GM18519 (cell line): ENCODE data around the gene KIFC3.

ENCODE experiments used
- ATAC-seq: cut with Tn5 transposase; IDR thresholded peaks from one replicate; pipeline ENCODE4 v1.9.1; 2021; ENCODE audit warnings: mild to moderate bottlenecking, moderate library complexity; ENCODE audit not compliant: unreplicated experiment, low FRiP score

KIFC3 gene

DNA sequence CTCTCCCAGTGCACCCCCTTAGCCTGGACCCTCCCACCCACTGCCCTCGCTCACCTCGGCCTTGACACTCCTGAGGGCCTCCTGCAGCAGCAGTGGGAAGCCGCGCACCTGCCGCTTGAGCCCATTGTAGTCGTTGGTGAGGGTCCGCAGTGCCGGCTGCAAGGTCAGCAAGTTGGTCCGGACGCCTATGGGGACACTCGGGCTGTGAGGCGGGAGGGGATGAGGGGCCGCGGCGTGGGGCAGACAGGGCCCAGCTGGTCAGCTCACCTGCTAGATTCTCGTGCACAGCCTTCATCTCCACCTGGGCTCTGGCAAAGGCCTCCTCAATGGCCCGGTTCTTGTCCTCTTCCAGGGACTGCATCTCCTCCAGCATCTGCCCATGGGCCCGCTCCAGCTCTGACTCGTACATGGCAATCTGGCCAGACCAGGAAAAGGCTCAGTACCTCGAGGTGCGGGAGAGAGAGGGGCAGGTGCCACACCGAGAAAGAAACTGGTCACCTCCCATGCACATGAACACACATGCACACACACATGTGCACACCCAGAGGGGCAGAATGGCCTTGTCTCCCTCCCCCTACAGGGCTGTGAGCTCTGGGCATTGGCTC lies 32.6 kb downstream of the KIFC3 start:
- ATAC-seq = no peak

DNA sequence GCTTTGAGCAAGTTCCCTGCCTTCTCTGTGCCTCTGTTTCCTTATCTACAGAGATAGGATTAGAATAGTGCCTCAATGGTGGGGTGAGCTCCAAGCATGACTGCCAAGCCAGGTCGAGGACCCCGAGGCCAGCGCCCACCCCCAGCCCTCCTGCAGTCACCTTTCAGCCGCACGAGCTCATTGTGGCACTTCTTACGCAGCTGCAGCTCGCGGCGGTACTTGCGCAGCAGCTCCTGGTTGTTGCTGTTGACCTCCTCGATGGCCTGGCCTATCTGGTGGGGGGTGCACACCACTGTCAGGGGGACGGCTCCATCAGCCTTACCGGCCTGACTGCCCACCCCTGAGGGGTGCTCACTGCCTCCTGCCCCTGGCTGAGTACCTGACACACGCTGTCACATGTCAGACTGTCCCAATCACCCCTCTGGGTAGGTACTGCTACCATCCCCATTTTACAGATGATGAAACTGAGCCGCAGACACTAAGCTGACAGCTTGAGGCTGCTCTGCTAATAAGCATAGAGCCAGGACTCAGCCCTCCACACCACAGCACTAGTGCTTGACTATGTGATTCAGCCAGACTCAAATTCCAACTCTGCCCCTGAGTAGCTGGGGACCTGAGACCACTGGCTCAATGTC lies 35.5 kb downstream of the KIFC3 start:
- no peak for ATAC-seq

DNA sequence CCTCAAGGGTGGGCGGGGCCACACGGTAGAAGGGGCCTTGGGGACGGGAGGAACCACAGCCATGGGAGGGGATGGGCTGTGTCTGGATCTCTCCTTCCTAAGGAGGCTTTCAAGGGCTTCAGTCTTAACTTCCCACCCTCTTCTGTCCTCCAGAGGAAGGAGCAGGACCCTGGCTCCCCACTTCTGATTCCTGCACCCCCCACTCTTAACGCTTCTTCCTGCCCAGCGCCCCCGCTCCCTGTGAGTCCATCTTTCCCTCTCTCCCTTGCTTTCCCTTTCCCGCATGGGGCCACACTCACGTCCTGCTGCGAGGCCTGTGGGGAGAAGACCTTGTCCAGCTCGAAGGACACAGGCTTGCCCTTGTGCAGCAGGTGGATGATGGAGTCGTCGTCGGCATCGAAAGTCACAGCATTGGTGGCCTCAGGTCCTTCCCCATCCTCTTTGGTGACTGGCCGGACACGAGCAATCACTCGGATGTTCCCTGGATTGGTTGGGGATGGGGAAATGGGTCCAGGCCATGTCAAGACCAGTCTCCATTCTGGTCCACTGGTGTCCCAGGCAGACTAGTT lies 37.0 kb downstream of the KIFC3 start:
- no peak for ATAC-seq

DNA sequence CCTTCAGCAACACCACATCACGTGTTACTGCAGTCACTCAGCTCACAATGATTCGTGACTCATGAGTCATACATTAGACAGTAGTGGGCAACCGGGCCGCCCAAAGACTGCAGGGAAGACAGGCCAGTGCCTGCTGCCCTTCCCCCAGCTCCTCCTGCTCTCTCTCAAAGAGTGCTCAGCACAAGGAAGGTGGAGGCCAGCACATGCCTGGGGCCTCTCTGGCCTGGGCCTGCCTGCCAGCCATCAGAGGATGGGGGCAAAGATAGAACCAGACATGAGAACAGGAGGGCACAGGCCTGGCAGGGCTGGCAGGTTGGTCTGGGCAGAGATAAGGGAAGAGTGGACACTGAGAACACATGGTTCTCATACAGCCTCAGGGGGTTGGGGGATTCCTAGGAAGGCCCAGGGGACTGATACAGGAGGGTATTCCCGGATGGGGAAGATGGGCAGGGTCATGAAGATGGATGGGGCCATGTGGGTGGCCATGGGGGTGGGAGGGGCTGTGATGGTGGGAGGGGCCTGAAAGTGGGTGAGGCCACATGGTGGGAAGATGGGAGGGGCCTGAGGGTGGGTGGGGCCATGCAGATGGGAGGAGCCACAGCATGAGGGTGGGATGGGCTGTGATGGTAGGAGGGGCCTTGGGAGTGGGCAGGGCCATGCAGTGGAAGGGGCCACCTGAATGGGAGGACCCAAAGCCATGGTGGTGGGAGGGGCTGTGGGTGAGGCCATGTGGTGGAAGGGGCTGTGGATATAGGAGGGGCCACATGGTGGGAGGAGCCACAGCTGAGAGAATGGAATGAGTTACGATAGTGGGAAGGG lies 37.7 kb downstream of the KIFC3 start:
- ATAC-seq = no peak

DNA sequence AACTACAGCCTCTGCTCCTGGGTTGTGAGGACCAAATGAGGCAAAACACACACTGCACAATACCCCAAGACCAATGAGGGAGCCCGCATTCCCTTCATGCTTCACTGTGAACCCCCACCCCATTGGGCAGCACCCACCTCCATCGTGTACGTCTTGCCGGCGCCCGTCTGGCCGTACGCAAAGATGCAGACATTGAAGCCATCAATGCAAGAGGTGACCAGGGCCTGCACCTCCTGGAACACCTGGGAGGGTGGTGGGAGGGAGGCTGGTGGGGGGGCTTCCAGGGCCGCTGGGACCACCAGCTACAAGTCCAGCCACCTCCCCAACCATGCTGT lies 38.3 kb downstream of the KIFC3 start:
- no peak for ATAC-seq

DNA sequence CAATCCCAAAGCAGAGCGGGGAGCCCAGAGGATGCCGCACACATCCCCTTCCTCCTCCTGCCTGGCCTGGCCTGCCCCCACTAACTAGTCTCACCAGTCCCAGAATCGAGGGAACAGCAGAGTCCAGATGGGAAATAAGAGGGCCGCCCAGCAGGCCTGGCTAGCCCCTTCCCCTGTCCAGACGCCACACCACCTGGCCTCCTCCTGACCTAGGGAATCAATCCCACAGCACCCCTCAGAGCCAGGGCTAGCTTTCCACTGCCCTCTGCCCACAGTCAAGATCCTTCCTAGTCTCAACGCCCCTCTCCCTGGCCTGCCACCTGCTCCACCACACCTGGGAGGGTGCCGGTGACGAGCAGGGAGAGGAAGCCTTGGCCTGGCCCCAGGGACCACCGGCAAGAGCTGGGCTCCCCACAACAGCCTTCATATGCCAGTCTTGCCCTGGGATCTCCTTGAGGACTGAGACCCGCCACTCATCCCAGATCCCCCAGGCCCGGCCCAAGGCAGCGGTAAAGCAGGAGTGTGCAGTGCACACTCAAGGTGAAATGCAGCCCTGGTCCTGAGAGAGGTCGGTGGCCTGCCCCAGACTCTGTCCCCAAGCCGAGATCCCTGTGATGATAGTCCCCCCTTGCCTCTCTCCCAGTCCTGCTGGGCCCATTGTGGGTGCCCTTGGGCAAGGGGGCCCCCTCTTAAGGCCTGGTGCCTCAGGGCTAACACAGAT lies 38.8 kb downstream of the KIFC3 start:
- ATAC-seq = no peak

DNA sequence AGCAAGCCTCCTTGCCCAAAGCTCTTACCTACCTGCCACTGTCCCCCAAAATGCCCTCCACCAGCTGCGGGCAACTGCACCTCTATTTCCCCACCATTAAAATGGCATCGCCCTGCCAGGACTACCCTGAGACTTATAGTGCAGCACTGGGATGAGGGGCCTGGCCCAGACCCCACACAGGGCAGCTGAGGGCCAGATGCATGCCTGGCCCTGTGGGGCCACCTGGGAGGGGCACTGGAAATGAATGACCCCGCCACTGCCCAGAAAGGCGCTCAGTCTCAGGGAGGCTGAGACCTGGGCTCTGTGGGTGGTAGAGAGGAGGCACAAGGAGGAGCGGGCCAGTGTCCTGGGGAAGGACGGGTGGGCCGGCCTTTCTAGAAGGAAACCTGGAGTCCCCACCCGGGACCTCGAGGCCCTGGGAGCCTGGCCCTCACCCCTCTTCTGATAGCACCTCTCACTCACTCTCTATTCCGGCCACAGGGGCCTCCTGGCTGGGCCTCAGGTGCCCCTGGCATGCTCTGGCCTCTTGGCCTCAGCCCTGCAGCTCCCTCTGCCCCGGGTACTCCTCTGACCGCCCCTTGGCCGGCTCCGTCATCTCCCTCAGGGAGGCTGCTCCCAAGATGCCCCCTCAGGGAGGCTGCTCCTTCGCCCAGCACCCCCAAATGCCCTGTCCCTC lies 39.8 kb downstream of the KIFC3 start:
- ATAC-seq = no peak

DNA sequence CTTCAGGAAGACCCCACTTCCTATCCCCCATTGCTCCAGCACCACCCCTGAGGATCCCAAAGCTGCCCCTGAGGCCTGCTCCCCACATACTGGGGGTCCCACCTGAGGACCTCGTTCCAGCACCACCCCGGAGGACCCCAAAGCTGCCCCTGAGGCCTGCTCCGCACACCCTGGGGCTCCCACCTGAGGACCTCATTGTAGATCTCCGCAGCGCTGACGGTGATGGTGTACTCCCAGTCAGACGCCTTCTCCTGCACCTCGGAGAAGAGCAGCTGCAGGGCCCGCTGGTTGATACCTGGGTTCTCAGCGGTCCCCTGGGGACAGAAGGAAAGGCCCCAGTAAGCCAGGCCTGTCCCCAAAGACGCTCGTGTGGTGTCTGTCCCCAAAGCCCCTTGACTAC lies 40.3 kb downstream of the KIFC3 start:
- no peak for ATAC-seq

DNA sequence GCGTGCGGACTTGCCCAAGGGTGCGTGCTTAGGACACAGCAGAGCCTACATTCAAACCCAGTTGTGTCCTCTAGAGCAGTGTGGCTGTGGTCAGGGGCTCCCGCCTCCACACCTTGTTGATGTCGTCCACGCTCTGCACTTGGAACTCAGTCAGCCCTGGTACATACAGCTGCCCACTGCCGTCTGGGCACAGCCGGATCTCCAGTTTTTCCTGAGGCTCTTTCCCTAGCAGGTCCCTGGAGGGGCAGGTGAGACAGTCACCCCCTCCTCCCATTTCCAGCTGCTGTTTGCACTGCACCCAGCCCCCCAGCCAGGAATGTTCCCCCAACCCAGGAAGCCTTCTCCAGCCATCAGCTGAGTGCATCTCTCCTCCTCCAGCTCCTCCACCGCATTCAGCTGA lies 41.0 kb downstream of the KIFC3 start:
- no peak for ATAC-seq

DNA sequence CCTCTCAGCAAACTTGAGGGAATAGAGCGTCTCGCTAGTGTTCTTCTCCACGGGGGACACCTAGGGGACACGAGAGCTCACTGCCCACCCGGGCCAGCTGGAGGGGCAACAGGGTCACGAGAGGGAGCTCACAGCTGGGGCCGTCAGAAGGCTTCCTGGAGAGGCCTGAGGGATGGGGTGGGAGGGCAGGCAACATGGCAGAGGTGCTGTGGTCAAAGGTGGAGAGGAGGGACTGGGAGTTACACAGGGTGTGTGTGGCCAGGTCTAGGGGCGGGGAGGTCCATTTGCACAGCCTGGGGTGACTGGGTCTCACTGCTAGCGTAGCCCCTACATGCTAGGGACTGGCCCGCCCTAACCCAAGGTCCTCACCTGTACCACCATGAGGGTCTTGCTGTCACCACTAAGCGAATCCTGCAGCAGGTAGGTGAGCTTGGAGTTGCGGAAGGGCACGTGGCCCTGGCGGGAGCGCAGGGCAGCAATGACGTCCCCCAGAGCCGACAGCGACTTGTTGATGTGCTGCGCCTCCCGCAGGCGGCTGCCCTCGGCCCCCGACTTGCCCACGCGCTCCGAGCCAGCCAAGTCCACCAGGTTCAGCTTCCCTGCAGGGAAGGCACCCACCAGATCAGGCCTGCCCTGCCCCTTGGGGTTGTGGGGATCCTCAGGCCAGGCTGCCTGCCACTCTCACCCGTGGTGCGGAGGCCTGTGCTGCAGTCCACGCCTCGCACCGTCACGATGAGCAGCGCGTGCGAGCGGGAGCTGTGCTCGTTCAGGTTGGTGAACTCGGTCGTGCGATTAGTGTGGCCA lies 41.7 kb downstream of the KIFC3 start:
- no peak for ATAC-seq

DNA sequence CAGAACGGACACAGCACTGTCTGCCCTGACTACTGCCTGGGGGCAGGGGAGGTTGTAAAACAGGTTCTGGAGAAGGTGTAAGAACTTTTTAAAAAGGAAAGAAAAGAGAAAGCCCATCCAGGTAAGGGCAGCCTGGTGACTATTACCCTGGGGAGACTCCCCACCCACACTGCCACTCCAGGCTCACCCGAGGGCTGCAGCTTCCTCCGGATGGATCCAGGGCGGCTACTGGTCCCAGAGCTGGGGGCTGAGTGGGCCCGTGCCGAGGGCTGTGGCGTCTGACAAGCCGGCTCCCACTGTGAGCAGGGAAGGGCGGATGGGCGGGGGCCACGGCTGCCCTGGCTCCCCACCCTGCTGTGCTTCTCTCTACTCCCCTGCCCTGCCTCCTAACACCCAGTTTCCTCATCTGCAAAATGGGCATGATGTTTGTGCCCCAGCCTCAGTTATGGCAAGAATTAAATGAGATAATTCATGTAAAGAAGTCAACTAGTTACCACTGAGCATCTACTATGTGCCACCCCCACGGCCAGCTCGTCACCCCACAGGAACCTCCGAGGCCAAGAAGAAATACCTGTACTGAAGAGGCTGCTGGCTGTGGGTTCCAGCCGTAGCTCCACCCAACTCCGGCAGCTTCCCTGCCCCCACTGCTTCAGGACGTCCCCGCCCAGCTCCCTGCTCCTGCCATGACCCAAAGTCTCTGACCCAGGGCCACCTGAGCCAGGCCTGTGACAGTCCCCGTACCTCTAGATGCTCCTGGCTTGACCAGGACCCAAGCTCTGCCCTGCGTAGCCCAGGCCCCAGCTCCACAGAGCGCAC lies 42.5 kb downstream of the KIFC3 start:
- ATAC-seq = no peak

DNA sequence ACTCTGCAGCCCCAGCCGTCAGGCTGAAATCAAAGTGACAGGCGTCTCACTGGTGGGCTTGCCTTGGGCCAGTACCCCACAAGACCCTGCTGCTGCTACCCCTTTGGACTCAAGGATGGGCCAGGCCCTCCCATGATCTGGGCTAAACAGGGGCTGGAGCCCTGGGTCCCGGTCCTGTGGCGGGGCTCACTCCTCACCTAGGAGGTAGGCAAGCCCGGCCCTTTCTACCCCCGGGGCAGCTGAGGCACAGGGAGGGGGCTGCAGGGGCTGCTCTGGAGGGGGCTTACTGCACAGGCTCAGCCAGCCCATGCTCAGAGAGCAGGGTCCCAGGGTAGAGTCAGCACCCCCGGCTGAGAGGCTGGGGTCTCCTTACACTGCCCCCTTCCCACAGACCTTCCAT lies 43.2 kb downstream of the KIFC3 start:
- ATAC-seq = no peak

DNA sequence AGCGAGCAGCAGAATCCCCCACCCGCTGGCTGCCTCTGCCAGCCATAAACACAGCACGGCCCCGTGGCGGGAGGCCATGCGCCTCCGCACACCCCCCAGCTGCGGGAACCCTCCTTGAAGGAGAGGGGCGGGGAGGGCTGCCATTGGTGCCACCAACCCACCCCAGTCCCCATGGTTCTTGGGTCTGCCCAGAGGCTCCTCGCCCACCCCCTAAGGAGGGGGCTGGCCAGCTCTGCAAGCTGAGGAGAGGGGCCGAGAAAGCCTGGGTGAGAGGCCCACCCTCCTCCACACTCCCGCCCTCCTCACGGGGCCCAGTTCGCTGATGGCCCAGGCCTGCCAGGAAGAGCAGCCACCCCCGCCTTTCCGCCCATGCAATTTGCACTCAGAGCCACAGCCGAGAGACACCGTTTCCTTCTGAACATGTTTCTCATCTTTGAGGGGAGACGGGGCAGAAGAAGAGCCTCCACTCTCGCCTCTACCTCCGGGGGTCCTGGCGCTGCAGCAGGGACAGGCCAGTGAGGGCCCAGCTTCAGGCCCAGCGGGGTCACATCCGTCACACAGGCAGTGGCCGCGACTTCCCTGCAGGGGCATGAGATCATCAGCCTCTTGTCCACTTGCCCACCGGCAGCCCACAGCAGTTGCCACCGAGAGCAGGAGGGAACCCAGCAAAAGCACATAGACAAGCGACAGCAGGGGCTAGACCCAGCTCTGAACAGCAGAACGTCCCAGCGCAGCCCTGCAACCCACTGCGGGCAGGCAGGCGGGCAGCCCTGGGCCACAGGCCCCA lies 43.8 kb downstream of the KIFC3 start:
- ATAC-seq = no peak

DNA sequence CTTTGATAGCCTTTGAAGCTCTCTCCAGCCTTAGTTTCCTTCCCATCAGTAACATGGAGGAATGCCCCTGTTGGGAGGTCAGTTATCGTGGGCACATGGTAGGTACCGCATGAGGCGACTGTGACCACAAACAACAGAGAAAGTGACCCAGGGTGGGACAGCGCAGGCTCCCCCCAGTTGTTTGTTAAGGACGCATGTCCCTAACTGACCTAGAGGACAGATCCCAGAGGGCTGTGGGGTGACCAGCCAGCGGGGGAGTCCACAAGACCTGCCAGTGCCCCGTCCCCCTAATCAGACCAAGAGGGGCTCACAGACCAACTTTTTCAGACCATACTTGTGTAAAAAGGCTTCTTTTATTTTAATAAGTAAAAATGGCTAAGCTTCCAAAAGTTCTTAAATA lies 44.4 kb downstream of the KIFC3 start:
- no peak for ATAC-seq

DNA sequence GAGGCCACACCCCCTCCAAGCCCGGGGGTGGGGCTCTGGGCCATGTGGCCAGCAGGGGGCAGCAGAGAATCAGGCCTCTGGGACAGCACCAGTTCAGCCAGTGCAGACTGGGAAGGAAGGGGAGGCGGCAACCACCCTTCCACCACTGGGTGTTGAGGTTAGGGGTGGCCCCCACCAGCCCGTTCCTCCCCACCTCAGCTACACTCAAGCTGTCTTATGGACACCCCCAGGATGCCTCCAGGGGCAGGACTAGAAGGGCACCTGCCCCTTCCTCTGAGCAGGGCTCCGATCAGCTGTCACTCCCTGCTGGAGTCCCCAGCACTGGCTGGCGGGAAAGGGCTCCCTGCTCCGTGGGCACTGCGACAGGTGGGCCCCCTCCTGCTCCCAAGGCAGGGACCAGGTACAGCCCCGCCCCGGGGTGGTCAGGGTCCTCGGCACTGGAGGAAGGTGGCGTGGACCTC lies 44.9 kb downstream of the KIFC3 start:
- peak; percentile 71 for ATAC-seq

DNA sequence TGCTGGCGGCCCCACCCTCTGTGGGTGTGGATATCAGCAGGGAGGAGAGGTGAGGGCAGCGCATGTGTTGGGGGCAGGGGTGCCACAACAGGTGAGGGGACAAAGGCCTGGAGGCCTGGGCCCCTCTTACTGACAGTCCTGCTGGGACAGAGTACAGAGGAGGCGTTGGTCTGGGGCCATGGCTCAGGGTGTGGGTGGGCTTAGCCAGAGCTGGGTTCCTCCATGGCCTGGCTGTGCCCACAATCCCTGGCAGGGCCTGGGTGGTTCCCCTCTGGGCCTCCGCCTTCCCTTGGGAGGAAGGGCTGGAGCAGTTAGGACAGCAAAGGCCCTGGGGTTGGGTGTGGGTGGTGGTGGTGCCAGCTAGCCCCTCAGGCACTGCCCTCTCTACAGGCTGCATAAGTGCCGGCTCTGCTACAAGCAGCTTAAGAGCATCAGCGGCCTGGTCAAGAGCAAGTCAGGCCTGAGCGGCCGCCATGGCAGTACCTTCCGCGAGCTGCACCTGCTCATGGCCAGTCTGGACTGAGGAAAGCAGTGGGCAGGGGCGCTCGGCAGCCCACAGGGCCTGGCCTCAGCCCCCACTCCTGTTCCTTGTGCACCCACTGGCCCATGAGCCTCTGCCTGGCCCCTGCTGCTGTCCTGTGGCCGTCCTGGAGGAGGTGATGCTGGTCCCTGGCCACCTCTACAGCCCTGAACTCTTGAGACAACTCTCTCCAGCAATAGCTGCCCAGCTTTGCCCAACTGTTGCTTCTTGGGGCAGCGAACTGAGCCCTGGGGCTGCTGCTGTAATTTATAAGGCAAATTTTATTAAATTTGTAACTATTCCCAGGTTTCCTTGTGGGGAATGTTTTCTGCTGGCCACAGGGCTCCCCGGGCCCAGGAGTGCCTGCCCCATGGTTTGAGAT lies 45.6 kb downstream of the KIFC3 start:
- no peak for ATAC-seq
